HG03135 (cell line): ENCODE measurements around the gene HS3ST4.
"Not testable (repeated sequence)": the region's sequence is repeated elsewhere in the genome, so short reads cannot be mapped to it uniquely, and the experiment has no call there.

ENCODE experiments used
- ATAC-seq: cut with Tn5 transposase; IDR thresholded peaks from one replicate; pipeline ENCODE4 v1.9.1; 2021; ENCODE audit warnings: mild to moderate bottlenecking, moderate library complexity; ENCODE audit not compliant: unreplicated experiment

HS3ST4 gene

GRCh38 chr16:26070302-26071100 lies 378.7 kb downstream of the HS3ST4 start:
- ATAC-seq = no peak

GRCh38 chr16:26071101-26071866 lies 379.5 kb downstream of the HS3ST4 start:
- no peak for ATAC-seq

GRCh38 chr16:26078716-26079355 lies 387.1 kb downstream of the HS3ST4 start:
- ATAC-seq = no peak

- no peak for ATAC-seq
These were observed 395.3 kb downstream of the HS3ST4 start for GRCh38 chr16:26087091-26087490.

GRCh38 chr16:26091511-26091910 lies 399.8 kb downstream of the HS3ST4 start:
- no peak for ATAC-seq

GRCh38 chr16:26098206-26098605 lies 406.4 kb downstream of the HS3ST4 start:
- not testable (repeated sequence) for ATAC-seq

- ATAC-seq = no peak
These were observed 410.6 kb downstream of the HS3ST4 start for GRCh38 chr16:26102369-26102768.

- ATAC-seq = no peak
These were observed 417.2 kb downstream of the HS3ST4 start for GRCh38 chr16:26108836-26109505.

GRCh38 chr16:26111900-26112299 lies 420.1 kb downstream of the HS3ST4 start:
- no peak for ATAC-seq

- no peak for ATAC-seq
These were observed 426.8 kb downstream of the HS3ST4 start for GRCh38 chr16:26118575-26118974.

- ATAC-seq = no peak
These were observed 429.0 kb downstream of the HS3ST4 start for GRCh38 chr16:26120729-26121128.

GRCh38 chr16:26128296-26128695 lies 436.5 kb downstream of the HS3ST4 start:
- no peak for ATAC-seq

- no peak for ATAC-seq
These were observed 438.2 kb downstream of the HS3ST4 start for GRCh38 chr16:26129997-26130396.

- ATAC-seq = no peak
These were observed 441.8 kb downstream of the HS3ST4 start for GRCh38 chr16:26133416-26134093.

- no peak for ATAC-seq
These were observed 442.8 kb downstream of the HS3ST4 start for GRCh38 chr16:26134588-26134987.

GRCh38 chr16:26137956-26138355 lies 446.2 kb downstream of the HS3ST4 start:
- no peak for ATAC-seq

GRCh38 chr16:26139091-26139490 lies 447.3 kb downstream of the HS3ST4 start:
- no peak for ATAC-seq

- no peak for ATAC-seq
These were observed 448.1 kb downstream of the HS3ST4 start for GRCh38 chr16:26139884-26140283.

GRCh38 chr16:26149364-26150190 lies 457.8 kb downstream of the HS3ST4 start:
- no peak for ATAC-seq

GRCh38 chr16:26155221-26155620 lies 463.5 kb downstream of the HS3ST4 start:
- no peak for ATAC-seq
